Erythroblast (primary cell): ENCODE data around the gene SGSH.

Experiments
- GATA1 ChIP-seq: IDR thresholded peaks from 2 replicates; pipeline ENCODE4 v1.6.1; 2011; ENCODE audit warnings: low read depth, mild to moderate bottlenecking, control low read depth, low read length, moderate library complexity
- POLR2A ChIP-seq: IDR thresholded peaks from 2 replicates; pipeline ENCODE4 v1.6.1; 2011; ENCODE audit warnings: mild to moderate bottlenecking, low read length

GRCh38 chr17:80220736-80221215 is 643 bp upstream of the SGSH start:
- TF ChIP-seq POLR2A (no peak), GATA1 (no peak)
